K562 (cell line): ENCODE measurements around the gene TMEM129. TPM values are rescaled to one million over a fixed set of nuclear protein-coding genes. Genes with fewer than 3 reads are reported as not detected.

Experiments used
- ATAC-seq: fragments of 200-7000 bp; cut with Tn5 transposase; 3 replicates; pipeline ENCODE4 v1.9.1; 2020; ENCODE audit warnings: moderate library complexity
- BruUV-seq: library from RNA; stranded (reverse); fragments of 400-500 nt; replicated peaks from 2 replicates; lab custom pipeline; 2021; lab: Mats Ljungman, UMichigan
- CTCF ChIA-PET: fragments of 300-600 bp; formaldehyde crosslinking; extraction: SDS; loops from one replicate; lab custom pipeline; 2021; ENCODE audit warnings: low intra/inter-chr PET ratio; lab: Yijun Ruan, JAX
- POLR2A ChIA-PET: fragments of 300-600, 350-650 bp; sonication (Branson Sonifier 250); formaldehyde crosslinking; extraction: SDS; loops from one replicate; lab custom pipeline; 2021; ENCODE audit warnings: antibody characterized with exemption, inconsistent platforms; lab: Yijun Ruan, JAX
- DNase-seq, 4 experiments: peaks; one replicate each; pipeline versions ENCODE4 v3.0.0 to v3.0.0-alpha.2; 2011 to 2018; ENCODE audit warnings: low spot score in 3 of 4, mixed read lengths in 3 of 4; ENCODE audit errors: extremely low read depth in 1 of 4
- FAIRE-seq: peaks from 2 replicates; lab custom pipeline; 2011; peaks lifted over from hg19 to GRCh38; lab: Jason Lieb, UNC
- H2AFZ ChIP-seq: 2 replicates; pipeline ENCODE4 v1.6.0; 2011; ENCODE audit warnings: low read depth, low read length, control low read depth, inconsistent platforms
- H3K27ac ChIP-seq: fragments of 200-600 bp; 3 replicates; pipeline ENCODE4 v1.8.0; 2011; ENCODE audit warnings: low read depth, mild to moderate bottlenecking, control low read depth, inconsistent platforms, low read length, moderate library complexity, mixed read lengths; ENCODE audit errors: extremely low read depth
- H3K27me3 ChIP-seq, 2 experiments: fragments of 300-600 bp in 1 of 2; 2 replicates in 1 of 2; 3 replicates in 1 of 2; pipeline versions ENCODE4 v1.6.0 to v1.8.0; 2011; ENCODE audit warnings: inconsistent platforms in 2 of 2, low read length in 2 of 2, mild to moderate bottlenecking in 1 of 2, mixed read lengths in 1 of 2, moderate library complexity in 1 of 2; ENCODE audit not compliant: control insufficient read depth in 2 of 2, insufficient read depth in 2 of 2
- H3K36me3 ChIP-seq: fragments of 300-600 bp; 3 replicates; pipeline ENCODE4 v1.8.0; 2011; ENCODE audit warnings: mild to moderate bottlenecking, low read length, inconsistent platforms; ENCODE audit not compliant: control insufficient read depth, insufficient read depth
- H3K4me1 ChIP-seq, 2 experiments: fragments of 200-600 bp in 1 of 2; replicated peaks in 1 of 2; 2 replicates in 1 of 2; 3 replicates in 1 of 2; pipeline versions ENCODE4 v1.5.1 to v1.8.0; 2011; ENCODE audit warnings: inconsistent platforms in 2 of 2, low read length in 2 of 2, mild to moderate bottlenecking in 1 of 2, mixed read lengths in 1 of 2, moderate library complexity in 1 of 2; ENCODE audit not compliant: control insufficient read depth in 2 of 2, insufficient read depth in 2 of 2
- H3K4me2 ChIP-seq: 2 replicates; pipeline ENCODE4 v1.6.1; 2011; ENCODE audit warnings: low read length, control low read depth, inconsistent platforms, mixed read lengths; ENCODE audit not compliant: insufficient read depth
- H3K4me3 ChIP-seq: fragments of 200-600 bp; sonication (generic), shearing (Covaris generic); 2 replicates; pipeline ENCODE4 v1.5.1; 2016; ENCODE audit warnings: control low read depth, inconsistent platforms
- H3K79me2 ChIP-seq: fragments of 200-600 bp; 3 replicates; pipeline ENCODE4 v1.8.0; 2011; ENCODE audit warnings: low read length, inconsistent platforms; ENCODE audit not compliant: control insufficient read depth, insufficient read depth
- H3K9ac ChIP-seq, 2 experiments: 2 replicates each; pipeline versions ENCODE4 v1.6.0 to v1.6.1; 2011; ENCODE audit warnings: low read depth in 2 of 2, low read length in 2 of 2, control low read depth in 1 of 2, inconsistent platforms in 1 of 2, mild to moderate bottlenecking in 1 of 2, mixed read lengths in 1 of 2; ENCODE audit not compliant: insufficient read depth in 1 of 2
- H3K9me1 ChIP-seq: one replicate; pipeline ENCODE4 v1.6.0; 2011; ENCODE audit warnings: inconsistent platforms, mild to moderate bottlenecking, low read length, moderate library complexity; ENCODE audit not compliant: control insufficient read depth, insufficient read depth
- H3K9me3 ChIP-seq: replicated peaks from 2 replicates; pipeline ENCODE4 v1.5.1; 2011; ENCODE audit warnings: low read depth, low read length, inconsistent platforms; ENCODE audit not compliant: control insufficient read depth, insufficient read depth
- H4K20me1 ChIP-seq: replicated peaks from 2 replicates; pipeline ENCODE4 v1.6.1; 2011; ENCODE audit warnings: low read length, inconsistent platforms, mixed read lengths; ENCODE audit not compliant: control insufficient read depth, insufficient read depth
- CBX8 ChIP-seq: fragments of 200-600 bp; sonication (generic); IDR thresholded peaks from 2 replicates; pipeline ENCODE4 v1.6.1; 2012; ENCODE audit warnings: borderline replicate concordance, mixed run types, low read depth, mild to moderate bottlenecking, moderate library complexity, mixed read lengths, low read length, control low read depth, inconsistent platforms; ENCODE audit not compliant: poor library complexity, severe bottlenecking; ENCODE audit errors: extremely low read depth
- FOXO4 ChIP-seq: fragments of 450-650 bp; formaldehyde crosslinking; IDR thresholded peaks from 2 replicates; pipeline ENCODE4 v1.4.0; 2020; ENCODE audit warnings: mild to moderate bottlenecking, moderate library complexity
- MIER1 ChIP-seq: fragments of 450-650 bp; IDR thresholded peaks from 2 replicates; pipeline ENCODE4 v1.6.1; 2016; ENCODE audit warnings: antibody characterized with exemption, mild to moderate bottlenecking, low read depth
- SMARCA5 ChIP-seq: fragments of 450-650 bp; IDR thresholded peaks from 2 replicates; pipeline ENCODE4 v1.6.1; 2016
- SPI1 ChIP-seq: IDR thresholded peaks from 2 replicates; pipeline ENCODE4 v1.6.1; 2011; ENCODE audit warnings: low read depth, low read length, control low read depth, borderline replicate concordance
- ZNF121 ChIP-seq: sonication (generic); formaldehyde crosslinking; conservative IDR thresholded peaks from 2 replicates; pipeline ENCODE4 v1.8.0; 2022; ENCODE audit warnings: missing genetic modification reagents
- ZNF263 ChIP-seq: sonication (generic); formaldehyde crosslinking; IDR thresholded peaks from 2 replicates; pipeline ENCODE4 v1.8.0; 2022; ENCODE audit warnings: mild to moderate bottlenecking, missing genetic modification reagents, borderline replicate concordance
- WGBS: fragments of 100-300 bp; shearing (Covaris generic); methylation state at CpG from one replicate; pipeline ENCODE4 v1.1.6; 2016; ENCODE audit warnings: low coverage, mixed read lengths; ENCODE audit not compliant: insufficient coverage; ENCODE audit errors: missing lambda C conversion rate; 5-methylcytosine and 5-hydroxymethylcytosine counted together
- in situ Hi-C: fragments of 300-500 bp; cut with MboI; formaldehyde crosslinking; loops from 4 replicates; pipeline ENCODE4 v1.15.0; 2018; ENCODE audit warnings: inconsistent platforms, mixed read lengths
- intact Hi-C: fragments of 100-400 bp; cut with micrococcal nuclease; formaldehyde crosslinking; loops from 2 replicates; pipeline ENCODE4 v1.14.2; 2022
- polyA plus RNA-seq, 8 experiments: library from polyadenylated mRNA; depleted of rRNA in 4 of 8; stranded (reverse) in 5 of 8; unstranded in 3 of 8; fragments of >200 nt; fragmentation: Nextera tagmentation in 2 of 8; fragmentation: Illumina TruSeq in 1 of 8; extraction: Ambion mirVana in 2 of 8; extraction: Trizol in 1 of 8; gene quantifications; 2 replicates each; pipeline versions ENCODE4 v1.2.1 to v1.2.3, GENCODE V29; 2011 to 2014; ENCODE audit warnings: inconsistent platforms in 1 of 8, missing spikeins in 1 of 8
- total RNA-seq, 7 experiments: library from RNA; depleted of rRNA in 6 of 7; stranded (reverse); fragments of >200 nt in 6 of 7; fragmentation: Illumina TruSeq in 2 of 7; extraction: Trizol in 2 of 7; gene quantifications; 2 replicates each; pipeline versions ENCODE4 v1.2.1 to v1.2.3, GENCODE V29; 2011 to 2021; ENCODE audit warnings: low replicate concordance in 1 of 7

The TMEM129 gene
- total and polyA plus RNA-seq, 9 of the 15 experiments (the other 6 are each of a cell fraction or from before 2014, with no cell fraction given) = 0.34 to 47.2 (median 18.8) TPM

DNA sequence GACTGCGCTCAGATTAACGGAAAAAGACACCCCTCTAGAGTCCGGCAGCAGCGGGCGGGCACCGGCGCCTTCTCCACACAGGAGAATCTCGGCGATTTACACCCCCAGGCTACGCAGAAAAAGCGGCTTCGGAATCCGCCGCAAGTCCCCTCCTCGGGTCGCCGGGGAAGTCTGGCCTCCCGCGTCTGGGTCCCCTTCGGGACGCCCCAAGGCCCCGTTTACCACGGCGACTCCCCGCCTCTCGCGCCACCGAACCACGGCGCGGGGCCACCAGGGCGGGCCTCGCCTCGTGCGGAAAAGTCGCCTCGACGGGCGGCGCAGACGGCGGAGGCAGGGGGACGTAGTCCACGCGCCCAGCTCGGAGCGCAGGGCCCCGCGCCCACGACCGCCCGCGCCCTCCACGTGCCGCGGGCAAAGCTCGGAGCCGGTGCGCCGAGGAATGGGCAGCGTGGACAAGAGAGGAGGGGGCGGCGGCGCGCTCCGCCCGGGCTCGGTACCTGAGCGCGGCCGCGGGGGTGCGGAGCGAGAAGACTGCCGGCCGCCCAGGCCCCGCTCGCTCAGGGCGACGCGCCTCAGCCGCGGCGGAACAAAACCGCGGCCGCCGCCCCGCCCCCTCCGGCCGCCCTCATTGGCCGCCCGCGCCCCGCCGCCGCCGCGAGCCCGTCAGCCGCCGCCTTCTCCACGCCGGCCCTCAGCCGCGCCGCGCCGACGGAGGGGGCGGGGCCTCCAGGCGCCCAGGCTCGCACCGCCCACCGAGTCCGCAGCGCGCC is 37.2 kb downstream of the TMEM129 start, which contains the start of gene FAM53A (continued):
- TF ChIP-seq FOXO4 (CRISPR knock-in tag) = no peak
- TF ChIP-seq CBX8 = no peak

- H3K9me3 ChIP-seq = no peaks in the 10 kb centered on the region
- FAIRE-seq (peak; percentile 84), DNase-seq (no peak), ATAC-seq (no peak)
- intact Hi-C loops (no loop called here), in situ Hi-C loops (no loop called here)
- no peaks in the 10 kb centered on the region for H4K20me1 ChIP-seq
- no TSS peak for BruUV-seq
- peak overlapping the region; percentile 70 for H3K4me2 ChIP-seq
- peak overlapping the region; percentile 69 to 93 for H3K9ac ChIP-seq
- peak overlapping the region; percentile 84 for H2AFZ ChIP-seq
- TF ChIP-seq MIER1 = 0 out of 2 replicates have a peak, but pooled peaks have one; percentile 39
- no peak for TF ChIP-seq ZNF263
- TF ChIP-seq SMARCA5 = no peak
- 0 out of 2 replicates have a peak, but pooled peaks have one; percentile 6 for TF ChIP-seq SPI1
- TF ChIP-seq ZNF121 = no peak
- H3K27me3 ChIP-seq = no peaks in the 10 kb centered on the region
- POLR2A ChIA-PET = interaction anchor here (0.7 to 1.4 kb wide), 3 partner anchors 12 to 208 kb away, joined by 3 to 5 read pairs (median 3); no protein-coding TSS in a partner anchor
- WGBS = 26% methylated on average over 12 of the region's 13 CpGs
- no peaks in the 10 kb centered on the region for H3K36me3 ChIP-seq
- peaks cover 3% of the 10 kb centered on the region for H3K9me1 ChIP-seq
- H3K79me2 ChIP-seq = no peaks in the 10 kb centered on the region
- H3K4me3 ChIP-seq = peak overlapping the region; percentile 48
- peak overlapping the region; percentile 85; the same call in 2 of the 3 replicates for H3K27ac ChIP-seq
- CTCF ChIA-PET = no interaction called here
- peaks cover 8 to 35% of the 10 kb centered on the region in 2 experiments; a peak in 3 of 5 replicates for H3K4me1 ChIP-seq
Observed at GRCh38 chr4:1683261-1683735, 37.8 kb downstream of the TMEM129 start.
